Mesendoderm (in vitro differentiated cells): ENCODE results near the gene CTCFL.

Experiments
- DNase-seq: peaks from one replicate; pipeline ENCODE4 v3.0.0; 2013
- H2AK5ac ChIP-seq: 2 replicates; pipeline ENCODE4 v1.6.1; 2013; ENCODE audit warnings: low read length, inconsistent platforms
- H2BK120ac ChIP-seq: 2 replicates; pipeline ENCODE4 v1.6.1; 2013; ENCODE audit warnings: low read depth, mild to moderate bottlenecking, low read length, moderate library complexity, mixed read lengths
- H2BK15ac ChIP-seq: replicated peaks from 2 replicates; pipeline ENCODE4 v1.6.1; 2013; ENCODE audit warnings: low read depth, mild to moderate bottlenecking, moderate library complexity
- H2BK5ac ChIP-seq: 2 replicates; pipeline ENCODE4 v1.6.1; 2013; ENCODE audit warnings: low read length, inconsistent platforms
- H3K18ac ChIP-seq: 2 replicates; pipeline ENCODE4 v1.6.1; 2013; ENCODE audit warnings: mild to moderate bottlenecking, low read length, mixed read lengths
- H3K23ac ChIP-seq: one replicate; pipeline ENCODE4 v1.6.1; 2013; ENCODE audit warnings: low read length
- H3K27ac ChIP-seq: 2 replicates; pipeline ENCODE4 v1.5.1; 2013; ENCODE audit warnings: low read depth, mild to moderate bottlenecking, inconsistent platforms, low read length, moderate library complexity
- H3K27me3 ChIP-seq: 2 replicates; pipeline ENCODE4 v1.6.1; 2013; ENCODE audit warnings: low read length, control low read depth, mild to moderate bottlenecking, inconsistent platforms; ENCODE audit not compliant: insufficient read depth, poor library complexity
- H3K36me3 ChIP-seq: 2 replicates; pipeline ENCODE4 v1.6.1; 2013; ENCODE audit warnings: low read length, inconsistent platforms; ENCODE audit not compliant: control insufficient read depth, insufficient read depth
- H3K4ac ChIP-seq: one replicate; pipeline ENCODE4 v1.6.1; 2013; ENCODE audit warnings: low read depth, mild to moderate bottlenecking, low read length, moderate library complexity
- H3K4me1 ChIP-seq: 2 replicates; pipeline ENCODE4 v1.6.1; 2013; ENCODE audit warnings: low read depth, low read length, inconsistent platforms; ENCODE audit not compliant: control insufficient read depth
- H3K4me2 ChIP-seq: 2 replicates; pipeline ENCODE4 v1.6.1; 2013; ENCODE audit warnings: low read length
- H3K4me3 ChIP-seq: 2 replicates; pipeline ENCODE4 v1.5.1; 2013; ENCODE audit warnings: mild to moderate bottlenecking, low read length
- H3K56ac ChIP-seq: one replicate; pipeline ENCODE4 v1.6.1; 2013; ENCODE audit warnings: low read length
- H3K79me1 ChIP-seq: 2 replicates; pipeline ENCODE4 v1.6.1; 2013; ENCODE audit warnings: low read length, inconsistent platforms
- H3K79me2 ChIP-seq: 2 replicates; pipeline ENCODE4 v1.6.1; 2013; ENCODE audit warnings: mild to moderate bottlenecking, low read length; ENCODE audit not compliant: control insufficient read depth, insufficient read depth
- H3K9ac ChIP-seq: 2 replicates; pipeline ENCODE4 v1.6.1; 2013; ENCODE audit warnings: low read length, inconsistent platforms
- H4K5ac ChIP-seq: one replicate; pipeline ENCODE4 v1.6.1; 2013; ENCODE audit warnings: low read length
- H4K8ac ChIP-seq: one replicate; pipeline ENCODE4 v1.6.1; 2013; ENCODE audit warnings: low read depth, mild to moderate bottlenecking, control low read depth, low read length, moderate library complexity
- WGBS: extraction: QIAGEN DNeasy Blood & Tissue Kit; methylation state at CpG from one replicate; pipeline ENCODE4 v1.1.7; 2013; ENCODE audit warnings: low lambda C conversion rate, missing lambda C conversion rate; ENCODE audit not compliant: insufficient coverage; ENCODE audit errors: extremely low coverage; 5-methylcytosine and 5-hydroxymethylcytosine counted together

Gene CTCFL

GRCh38 chr20:57451431-57451794, 73.5 kb downstream of the CTCFL start:
- no peaks in the 10 kb centered on the region for H3K4me1 ChIP-seq
- DNase-seq = no peak
- H3K4me3 ChIP-seq = no peak overlapping the region
- H3K56ac ChIP-seq = no peak overlapping the region
- H2BK15ac ChIP-seq = no peak overlapping the region
- no peaks in the 10 kb centered on the region for H3K27me3 ChIP-seq
- no peak overlapping the region for H4K5ac ChIP-seq
- H3K23ac ChIP-seq = no peak overlapping the region
- no peaks in the 10 kb centered on the region for H3K79me1 ChIP-seq
- H3K36me3 ChIP-seq = no peaks in the 10 kb centered on the region
- no peaks in the 10 kb centered on the region for H3K79me2 ChIP-seq
- no peak overlapping the region for H2BK5ac ChIP-seq
- no peak overlapping the region for H3K4me2 ChIP-seq
- H3K18ac ChIP-seq = no peak overlapping the region
- H2BK120ac ChIP-seq = no peak overlapping the region
- no peak overlapping the region for H4K8ac ChIP-seq
- no peak overlapping the region for H3K4ac ChIP-seq
- WGBS = no CpG with 5 or more reads among the region's 7 CpGs
- no peak overlapping the region for H2AK5ac ChIP-seq
- H3K9ac ChIP-seq = no peak overlapping the region
- no peak overlapping the region for H3K27ac ChIP-seq

DNA sequence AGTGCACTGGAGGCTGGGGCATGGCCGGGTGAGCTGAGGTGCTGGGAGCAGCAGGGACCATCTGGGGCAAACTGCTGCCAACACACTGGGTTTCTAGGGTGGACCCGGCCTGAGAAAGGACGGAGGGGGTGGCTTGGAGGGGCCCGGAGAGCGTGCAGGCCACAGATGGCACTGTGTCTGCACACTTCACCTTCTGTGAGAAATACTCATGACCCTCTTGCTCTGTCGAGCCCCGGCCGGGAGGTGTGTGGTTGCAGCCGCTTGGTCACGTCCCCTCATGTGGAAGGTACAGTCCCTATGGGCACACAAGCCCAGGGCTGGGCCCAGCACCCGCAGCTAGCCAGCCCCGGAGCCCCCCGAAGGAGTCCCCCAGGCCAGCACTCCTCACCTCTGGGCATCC, 74.0 kb downstream of the CTCFL start:
- Histone ChIP-seq H3K4me2 (no peak overlapping the region), H3K27ac (no peak overlapping the region), H2BK5ac (no peak overlapping the region), H3K9ac (no peak overlapping the region), H2BK15ac (no peak overlapping the region), H3K4ac (no peak overlapping the region), H3K18ac (no peak overlapping the region), H3K56ac (no peak overlapping the region), H3K79me1 (no peaks in the 10 kb centered on the region), H4K5ac (no peak overlapping the region), H4K8ac (no peak overlapping the region), H2AK5ac (no peak overlapping the region), H3K36me3 (no peaks in the 10 kb centered on the region), H3K79me2 (no peaks in the 10 kb centered on the region), H3K4me3 (no peak overlapping the region), H2BK120ac (no peak overlapping the region), H3K4me1 (no peaks in the 10 kb centered on the region), H3K23ac (no peak overlapping the region), H3K27me3 (no peaks in the 10 kb centered on the region)
- no CpG with 5 or more reads among the region's 13 CpGs for WGBS
- DNase-seq = no peak

DNA sequence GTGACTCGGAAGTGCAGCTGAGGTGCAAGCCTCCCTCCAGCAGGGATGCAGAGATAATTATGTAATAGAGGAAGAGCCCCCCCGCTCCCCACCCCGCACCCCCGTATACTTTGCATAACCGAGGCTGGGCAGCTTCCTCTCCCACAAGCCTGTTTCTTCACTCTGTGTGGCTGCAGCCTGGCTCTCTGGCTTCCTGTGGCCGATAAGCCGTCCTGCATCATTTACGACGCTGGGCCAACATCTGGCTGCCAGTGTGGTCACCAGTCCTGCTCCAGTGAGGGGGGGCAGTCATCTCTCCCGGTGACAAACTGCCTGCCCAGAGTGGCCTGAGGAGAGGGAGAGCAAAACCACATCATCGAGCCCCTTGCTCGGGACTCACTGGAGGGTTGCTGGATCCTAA, 74.5 kb downstream of the CTCFL start:
- no peak overlapping the region for H2BK5ac ChIP-seq
- H3K27me3 ChIP-seq = no peaks in the 10 kb centered on the region
- no peaks in the 10 kb centered on the region for H3K36me3 ChIP-seq
- no peak overlapping the region for H3K9ac ChIP-seq
- H4K5ac ChIP-seq = no peak overlapping the region
- H3K4ac ChIP-seq = no peak overlapping the region
- H3K79me2 ChIP-seq = no peaks in the 10 kb centered on the region
- H4K8ac ChIP-seq = no peak overlapping the region
- H3K4me3 ChIP-seq = no peak overlapping the region
- no peak overlapping the region for H3K18ac ChIP-seq
- no peak for DNase-seq
- no peak overlapping the region for H3K4me2 ChIP-seq
- H2BK15ac ChIP-seq = no peak overlapping the region
- no peak overlapping the region for H3K56ac ChIP-seq
- no peak overlapping the region for H2BK120ac ChIP-seq
- no peaks in the 10 kb centered on the region for H3K79me1 ChIP-seq
- no peak overlapping the region for H3K23ac ChIP-seq
- H3K27ac ChIP-seq = no peak overlapping the region
- no peaks in the 10 kb centered on the region for H3K4me1 ChIP-seq
- whole genome bisulfite sequencing = no CpG with 5 or more reads among the region's 12 CpGs
- H2AK5ac ChIP-seq = no peak overlapping the region

DNA sequence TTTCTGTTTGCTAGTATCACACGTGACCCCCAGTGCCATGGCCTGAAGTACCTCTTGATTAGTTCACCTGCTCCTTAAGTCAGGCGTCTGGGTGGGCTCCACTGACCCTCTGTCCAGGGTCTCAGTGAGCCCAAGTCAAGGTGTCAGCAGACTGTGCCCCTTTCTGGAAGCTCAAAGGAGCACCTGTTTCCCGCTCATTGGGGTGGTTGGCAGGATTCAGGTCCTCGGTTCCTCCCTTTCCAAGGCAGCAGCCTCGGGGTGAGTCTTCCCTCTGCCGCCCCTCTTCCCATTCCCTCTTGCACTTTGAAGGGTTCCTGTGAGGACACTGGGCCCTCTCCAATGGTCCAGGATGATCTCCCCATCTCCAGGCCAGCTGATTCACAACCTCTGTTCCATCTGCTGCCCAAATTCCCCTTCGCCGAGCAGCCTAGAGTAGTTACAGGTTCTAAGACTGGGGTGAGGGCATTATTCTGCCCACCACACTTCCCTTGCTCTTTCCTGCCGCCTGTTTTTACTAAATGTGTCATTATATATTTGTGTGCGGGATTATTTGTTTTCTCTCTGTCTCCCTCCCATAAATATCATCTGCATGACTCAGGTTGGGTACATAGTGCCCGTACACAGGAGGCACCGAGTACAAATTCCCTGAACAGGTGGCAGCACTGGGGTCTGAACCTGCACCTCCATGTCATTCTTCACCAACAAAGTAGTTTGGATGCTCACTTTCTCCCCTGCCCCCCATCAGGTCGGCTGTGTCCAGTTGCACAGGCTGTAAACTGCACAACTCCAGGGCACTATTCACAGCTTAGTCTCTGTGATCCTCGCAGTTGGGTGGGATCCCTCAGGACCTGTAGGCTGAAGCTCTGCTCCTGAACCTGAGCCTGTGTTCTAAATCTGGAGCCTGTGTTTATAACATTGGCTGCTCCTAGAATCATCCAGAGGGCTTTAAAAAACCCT, 75.3 kb downstream of the CTCFL start:
- Histone ChIP-seq H3K56ac (no peak overlapping the region), H2BK5ac (no peak overlapping the region), H3K4ac (no peak overlapping the region), H3K23ac (no peak overlapping the region), H3K4me3 (no peak overlapping the region), H3K79me2 (no peaks in the 10 kb centered on the region), H3K18ac (no peak overlapping the region), H4K8ac (no peak overlapping the region), H3K4me2 (no peak overlapping the region), H2AK5ac (no peak overlapping the region), H4K5ac (no peak overlapping the region), H2BK120ac (no peak overlapping the region), H3K27me3 (no peaks in the 10 kb centered on the region), H3K79me1 (no peaks in the 10 kb centered on the region), H3K27ac (no peak overlapping the region), H3K9ac (no peak overlapping the region), H3K4me1 (no peaks in the 10 kb centered on the region), H2BK15ac (no peak overlapping the region), H3K36me3 (no peaks in the 10 kb centered on the region)
- no CpG with 5 or more reads among the region's 14 CpGs for WGBS
- no peak for DNase-seq

- H3K56ac ChIP-seq = no peak overlapping the region
- no peak overlapping the region for H3K4me3 ChIP-seq
- no peak overlapping the region for H2BK15ac ChIP-seq
- H4K5ac ChIP-seq = no peak overlapping the region
- no peak overlapping the region for H2AK5ac ChIP-seq
- H3K79me1 ChIP-seq = no peaks in the 10 kb centered on the region
- DNase-seq = no peak
- no peaks in the 10 kb centered on the region for H3K4me1 ChIP-seq
- no peaks in the 10 kb centered on the region for H3K27me3 ChIP-seq
- H3K4ac ChIP-seq = no peak overlapping the region
- WGBS = no CpG with 5 or more reads among the region's 9 CpGs
- no peak overlapping the region for H2BK120ac ChIP-seq
- H4K8ac ChIP-seq = no peak overlapping the region
- no peaks in the 10 kb centered on the region for H3K36me3 ChIP-seq
- no peak overlapping the region for H3K9ac ChIP-seq
- H3K27ac ChIP-seq = no peak overlapping the region
- H3K4me2 ChIP-seq = no peak overlapping the region
- H3K23ac ChIP-seq = no peak overlapping the region
- no peaks in the 10 kb centered on the region for H3K79me2 ChIP-seq
- H2BK5ac ChIP-seq = no peak overlapping the region
- H3K18ac ChIP-seq = no peak overlapping the region
Measured at GRCh38 chr20:57448764-57449354, 76.1 kb downstream of the CTCFL start.
